ENCODE measurements around the gene SNX7.
A peak's percentile ranks its signal among the peaks of the same experiment; 100 is the strongest.

SNX7 gene

GRCh38 chr1:98769162-98769561, 107.6 kb downstream of the SNX7 start:
- DNase-seq, result no peak

GRCh38 chr1:98781906-98782305, 120.4 kb downstream of the SNX7 start:
- no peak for DNase-seq

GRCh38 chr1:98783821-98784220, 122.3 kb downstream of the SNX7 start:
- DNase-seq, result no peak

GRCh38 chr1:98791498-98791897, 130.0 kb downstream of the SNX7 start:
- DNase-seq, result no peak

- DNase-seq, result peak; percentile 14
Observed at GRCh38 chr1:98792123-98792522, 130.6 kb downstream of the SNX7 start.

- peak; percentile 1 for DNase-seq
Observed at GRCh38 chr1:98793136-98793535, 131.6 kb downstream of the SNX7 start.

- peak; percentile 73 for DNase-seq
Observed at GRCh38 chr1:98794196-98794886, 132.8 kb downstream of the SNX7 start.

- no peak for DNase-seq
Observed at GRCh38 chr1:98796049-98796448, 134.5 kb downstream of the SNX7 start.

- no peak for DNase-seq
Observed at GRCh38 chr1:98797506-98797905, 136.0 kb downstream of the SNX7 start.

Data from fibroblast of skin of right quadriceps (primary cell).